ENCODE results near the gene KIAA1328.

GRCh38 chr18:37260367-37261093 is 431.6 kb downstream of the KIAA1328 start:
- no peak for TF ChIP-seq SREBF2 (IDR thresholded peaks at IDR 0.05)
- no peak for TF ChIP-seq E2F6 (IDR thresholded peaks at IDR 0.05; ENCODE audit: borderline replicate concordance, low read depth)
- TF ChIP-seq HEYL (CRISPR knock-in tag; IDR thresholded peaks at IDR 0.05): no peak
- no peak for TF ChIP-seq ATOH8 (CRISPR knock-in tag; IDR thresholded peaks at IDR 0.05; ENCODE audit: low read depth)
- TF ChIP-seq CTCF (IDR thresholded peaks at IDR 0.05): no peak
